Measurements from ENCODE around the gene MKNK1. TPM values are rescaled to one million over a fixed set of nuclear protein-coding genes. Genes with fewer than 3 reads are reported as not detected.

Gene MKNK1
- total and polyA plus RNA-seq, 8 donors, result 21.2 to 182 (median 36.7) TPM

GRCh38 chr1:46646331-46646730, 42.3 kb upstream of the MKNK1 start:
- H3K9me3 ChIP-seq, result peaks cover 0 to 9% (median 2%) of the 10 kb centered on the region in 4 donors

DNA sequence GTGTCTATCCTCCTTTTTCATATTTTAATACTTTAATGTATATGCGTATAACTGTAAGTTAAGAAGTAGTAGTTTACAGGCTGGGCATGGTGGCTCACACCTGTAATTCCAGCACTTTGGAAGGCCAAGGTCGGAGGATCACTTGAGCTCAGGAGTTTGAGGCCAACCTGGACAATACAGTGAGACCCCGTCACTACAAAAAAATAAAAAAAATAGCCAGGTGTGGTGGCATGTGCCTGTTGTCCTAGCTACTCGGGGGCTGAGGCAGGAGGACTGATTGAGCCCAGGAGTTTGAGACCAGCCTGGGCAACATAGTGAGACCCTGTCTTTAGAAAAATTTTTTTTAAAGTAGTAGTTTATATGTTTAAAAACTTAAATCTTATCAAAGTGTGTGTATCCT, 41.7 kb upstream of the MKNK1 start:
- DNase-seq, result no peak
- 80 to 96% (median 96%) methylated on average over 4 of the region's 4 CpGs for WGBS, 5 donors

More at GRCh38 chr1:46646331-46646730, 42.3 kb upstream of the MKNK1 start:
- Histone ChIP-seq H3K4me3 (no peak overlapping the region), H3K27ac (no peak overlapping the region), H3K4me1 (peaks cover 4 to 26% (median 17%) of the 10 kb centered on the region in 4 donors), H3K27me3 (no peaks in the 10 kb centered on the region), H3K36me3 (peaks cover 7 to 67% (median 62%) of the 10 kb centered on the region in 4 donors)
- TF ChIP-seq EP300 (IDR thresholded peaks at IDR 0.05), result no peak
- no peak for TF ChIP-seq CTCF (IDR thresholded peaks at IDR 0.05)
- TF ChIP-seq POLR2AphosphoS5 (IDR thresholded peaks at IDR 0.05), result no peak
- no peak for TF ChIP-seq POLR2A (IDR thresholded peaks at IDR 0.05)
- DNase-seq, result no peak
- intact Hi-C loops (cut with DNase I; ENCODE audit: low total_unique reads), result no loop called here
- WGBS, 5 donors, result 68 to 83% (median 82%) methylated on average over 1 of the region's 1 CpG

DNA sequence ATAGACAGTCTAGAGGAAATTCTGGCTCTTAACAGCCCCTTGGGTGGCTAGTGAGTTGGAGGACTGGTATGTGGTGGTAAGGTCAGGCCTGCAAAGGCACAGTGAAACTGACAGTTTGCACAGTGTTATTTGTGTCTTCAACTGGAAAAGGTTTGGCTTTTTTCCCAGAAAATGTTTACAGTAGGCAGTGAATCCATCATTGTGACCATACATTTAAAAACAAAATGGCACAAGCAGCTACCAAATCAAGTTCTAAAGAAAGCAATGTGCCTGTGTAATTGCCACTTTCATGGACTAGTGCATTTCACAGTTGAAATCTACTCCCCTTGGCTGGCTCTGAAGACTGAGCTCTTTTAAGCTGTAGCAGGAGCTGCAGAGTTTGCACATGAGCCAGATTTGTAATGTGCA, 39.3 kb upstream of the MKNK1 start:
- Histone ChIP-seq H3K4me1 (peaks cover 4 to 49% (median 30%) of the 10 kb centered on the region in 4 donors), H3K27ac (peak overlapping the region in 1 of 5 donors; percentile 15), H3K27me3 (no peaks in the 10 kb centered on the region), H3K9me3 (no peaks in the 10 kb centered on the region), H3K4me3 (no peak overlapping the region), H3K36me3 (peaks cover 0 to 47% (median 41%) of the 10 kb centered on the region in 4 donors)
- DNase-seq, result peak in 1 of 2 donors; percentile 62
- intact Hi-C loops (cut with DNase I; ENCODE audit: low total_unique reads), result no loop called here
- TF ChIP-seq EP300 (IDR thresholded peaks at IDR 0.05), result no peak
- TF ChIP-seq POLR2AphosphoS5 (IDR thresholded peaks at IDR 0.05), result peak in 1 of 3 donors; percentile 26
- no peak for TF ChIP-seq CTCF (IDR thresholded peaks at IDR 0.05)

More for the DNA sequence above, 41.7 kb upstream of the MKNK1 start:
- Histone ChIP-seq H3K9me3 (peaks cover 0 to 9% (median 2%) of the 10 kb centered on the region in 4 donors), H3K27me3 (no peaks in the 10 kb centered on the region), H3K27ac (no peak overlapping the region), H3K4me1 (peaks cover 4 to 27% (median 17%) of the 10 kb centered on the region in 4 donors), H3K36me3 (peaks cover 7 to 67% (median 62%) of the 10 kb centered on the region in 4 donors), H3K4me3 (no peak overlapping the region)
- TF ChIP-seq EP300 (IDR thresholded peaks at IDR 0.05) (no peak), CTCF (IDR thresholded peaks at IDR 0.05) (no peak)
- intact Hi-C loops (cut with DNase I; ENCODE audit: low total_unique reads), result no loop called here

DNA sequence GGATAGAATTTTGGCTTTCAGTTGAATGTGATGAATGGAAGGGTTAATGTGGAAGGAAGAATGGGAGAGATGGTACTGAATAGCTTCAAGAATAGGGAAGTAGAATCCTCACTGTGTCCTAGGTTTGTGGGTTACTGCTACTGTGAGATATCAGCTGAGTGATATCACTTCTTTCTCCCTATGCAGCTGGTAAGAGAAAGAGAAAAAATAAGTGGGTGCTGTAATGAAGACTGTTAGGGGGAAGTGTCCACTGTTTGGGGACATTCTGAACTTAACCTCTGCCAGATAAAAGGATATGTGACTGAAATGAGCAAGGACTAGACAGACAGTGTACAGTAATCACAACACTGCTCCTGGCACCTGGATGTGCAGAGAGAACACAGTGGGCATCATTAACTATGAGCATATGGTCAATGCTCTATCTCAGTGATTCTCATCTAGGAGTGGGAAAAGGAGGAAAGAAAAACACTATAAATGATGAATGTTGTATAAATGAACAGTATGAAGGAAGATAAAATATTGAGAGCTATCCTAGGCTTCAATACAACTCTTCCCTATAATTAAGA, 38.1 kb upstream of the MKNK1 start:
- Histone ChIP-seq H3K4me1 (peaks cover 4 to 56% (median 33%) of the 10 kb centered on the region in 4 donors), H3K4me3 (no peak overlapping the region), H3K27me3 (no peaks in the 10 kb centered on the region), H3K36me3 (peaks cover 0 to 42% (median 34%) of the 10 kb centered on the region in 4 donors), H3K27ac (peak overlapping the region in 1 of 5 donors; percentile 12), H3K9me3 (no peaks in the 10 kb centered on the region)
- DNase-seq, result no peak
- TF ChIP-seq POLR2AphosphoS5 (IDR thresholded peaks at IDR 0.05), result no peak
- no peak for TF ChIP-seq CTCF (IDR thresholded peaks at IDR 0.05)
- TF ChIP-seq EP300 (IDR thresholded peaks at IDR 0.05), result no peak
- TF ChIP-seq POLR2A (IDR thresholded peaks at IDR 0.05), result no peak
- intact Hi-C loops (cut with DNase I; ENCODE audit: low total_unique reads), result no loop called here

Measured in stomach (tissue), 9 donors.